Activated CD4-positive, alpha-beta T cell treated with anti-CD3 and anti-CD28 coated beads, Interleukin-2, amount 50 U/mL, for 48 hours (primary cell): ENCODE results near the gene ATG5.

Experiments
- DNase-seq, 2 experiments: peaks; one replicate each; pipeline ENCODE4 v3.0.0-alpha.2; 2020

The ATG5 gene

GRCh38 chr6:106325336-106326178, at the start of gene ATG5:
Gene ATG5, minus strand, starts transcription at chr6:106325760. Its CDS starts 9,552 bp downstream, at chr6:106316208.
- DNase-seq: peak; percentile 100

- DNase-seq: no peak
Measured at GRCh38 chr6:106373502-106374239, 48.1 kb upstream of the ATG5 start.

GRCh38 chr6:106372838-106373501, 47.4 kb upstream of the ATG5 start:
- no peak for DNase-seq

GRCh38 chr6:106370639-106371038, 45.1 kb upstream of the ATG5 start:
- DNase-seq: no peak

- DNase-seq: no peak
Measured at GRCh38 chr6:106369739-106370138, 44.2 kb upstream of the ATG5 start.

GRCh38 chr6:106363401-106364138, 38.0 kb upstream of the ATG5 start:
- DNase-seq: no peak

GRCh38 chr6:106360989-106361430, 35.5 kb upstream of the ATG5 start:
- DNase-seq: peak; percentile 31 to 46

- DNase-seq: peak; percentile 71 to 77
Measured at GRCh38 chr6:106360410-106360988, 34.9 kb upstream of the ATG5 start, which contains the start of gene CRYBG1. Gene CRYBG1, plus strand, starts transcription at chr6:106360717. Its CDS starts 192 bp downstream, at chr6:106360909.

GRCh38 chr6:106359959-106360409, 34.4 kb upstream of the ATG5 start:
- no peak for DNase-seq

- no peak for DNase-seq
Measured at GRCh38 chr6:106356378-106356777, 30.8 kb upstream of the ATG5 start.

GRCh38 chr6:106347219-106347618, 21.7 kb upstream of the ATG5 start:
- DNase-seq: no peak

- peak; percentile 37 to 52 for DNase-seq
Measured at GRCh38 chr6:106339334-106340029, 13.9 kb upstream of the ATG5 start.

GRCh38 chr6:106334646-106335448, 9.3 kb upstream of the ATG5 start:
- DNase-seq: peak; percentile 41 to 48

GRCh38 chr6:106324726-106325335, 729 bp downstream of the ATG5 start:
- DNase-seq: no peak

- DNase-seq: no peak
Measured at GRCh38 chr6:106321940-106322339, 3.6 kb downstream of the ATG5 start.

GRCh38 chr6:106318851-106319250, 6.7 kb downstream of the ATG5 start:
- no peak for DNase-seq

GRCh38 chr6:106318061-106318460, 7.5 kb downstream of the ATG5 start:
- DNase-seq: no peak

- no peak for DNase-seq
Measured at GRCh38 chr6:106316375-106316766, 9.2 kb downstream of the ATG5 start.

- no peak for DNase-seq
Measured at GRCh38 chr6:106315765-106316374, 9.7 kb downstream of the ATG5 start.
